ENCODE data around the gene CDKAL1. TPM values are rescaled to one million over a fixed set of nuclear protein-coding genes. Genes with fewer than 3 reads are reported as not detected.

Gene CDKAL1
- total and polyA plus RNA-seq, 11 donors: 3.2 to 14.3 (median 9.3) TPM

- H3K27ac ChIP-seq: no peak overlapping the region
- no peak overlapping the region for H3K4me3 ChIP-seq
- H3K9me3 ChIP-seq: no peaks in the 10 kb centered on the region
- H3K36me3 ChIP-seq: no peaks in the 10 kb centered on the region
- 96 to 100% (median 98%) methylated on average over 6 of the region's 6 CpGs for WGBS, 4 donors
- no peak for TF ChIP-seq POLR2A (IDR thresholded peaks at IDR 0.05)
- TF ChIP-seq, protein P1, sequence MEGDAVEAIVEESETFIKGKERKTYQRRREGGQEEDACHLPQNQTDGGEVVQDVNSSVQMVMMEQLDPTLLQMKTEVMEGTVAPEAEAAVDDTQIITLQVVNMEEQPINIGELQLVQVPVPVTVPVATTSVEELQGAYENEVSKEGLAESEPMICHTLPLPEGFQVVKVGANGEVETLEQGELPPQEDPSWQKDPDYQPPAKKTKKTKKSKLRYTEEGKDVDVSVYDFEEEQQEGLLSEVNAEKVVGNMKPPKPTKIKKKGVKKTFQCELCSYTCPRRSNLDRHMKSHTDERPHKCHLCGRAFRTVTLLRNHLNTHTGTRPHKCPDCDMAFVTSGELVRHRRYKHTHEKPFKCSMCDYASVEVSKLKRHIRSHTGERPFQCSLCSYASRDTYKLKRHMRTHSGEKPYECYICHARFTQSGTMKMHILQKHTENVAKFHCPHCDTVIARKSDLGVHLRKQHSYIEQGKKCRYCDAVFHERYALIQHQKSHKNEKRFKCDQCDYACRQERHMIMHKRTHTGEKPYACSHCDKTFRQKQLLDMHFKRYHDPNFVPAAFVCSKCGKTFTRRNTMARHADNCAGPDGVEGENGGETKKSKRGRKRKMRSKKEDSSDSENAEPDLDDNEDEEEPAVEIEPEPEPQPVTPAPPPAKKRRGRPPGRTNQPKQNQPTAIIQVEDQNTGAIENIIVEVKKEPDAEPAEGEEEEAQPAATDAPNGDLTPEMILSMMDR (IDR thresholded peaks at IDR 0.05): no peak
- ATAC-seq (no peak), DNase-seq (no peak)
- H3K4me1 ChIP-seq: peaks cover 0 to 5% (median 0%) of the 10 kb centered on the region in 12 donors
- intact Hi-C loops (cut with DNase I): no loop called here
- no peaks in the 10 kb centered on the region for H3K27me3 ChIP-seq
Measured at GRCh38 chr6:20835315-20836010, 301.2 kb downstream of the CDKAL1 start.

GRCh38 chr6:20837189-20837588 lies 302.9 kb downstream of the CDKAL1 start:
- no peaks in the 10 kb centered on the region for H3K9me3 ChIP-seq
- TF ChIP-seq, protein P1 (IDR thresholded peaks at IDR 0.05): no peak
- H3K36me3 ChIP-seq: no peaks in the 10 kb centered on the region
- H3K4me1 ChIP-seq: peaks cover 0 to 7% (median 0%) of the 10 kb centered on the region in 12 donors
- DNase-seq (no peak), ATAC-seq (no peak)
- intact Hi-C loops (cut with DNase I): no loop called here
- H3K27ac ChIP-seq: no peak overlapping the region
- 80 to 89% (median 87%) methylated on average over 2 of the region's 2 CpGs for WGBS, 4 donors
- H3K27me3 ChIP-seq: no peaks in the 10 kb centered on the region
- no peak overlapping the region for H3K4me3 ChIP-seq

- no peak for ATAC-seq
- H3K27ac ChIP-seq: no peak overlapping the region
- intact Hi-C loops (cut with DNase I): no loop called here
- peaks cover 0 to 7% (median 0%) of the 10 kb centered on the region in 12 donors for H3K4me1 ChIP-seq
- H3K27me3 ChIP-seq: no peaks in the 10 kb centered on the region
- no peak for DNase-seq
- no peak overlapping the region for H3K4me3 ChIP-seq
- TF ChIP-seq, protein P1 (IDR thresholded peaks at IDR 0.05): no peak
- no peak for TF ChIP-seq POLR2A (IDR thresholded peaks at IDR 0.05)
- H3K9me3 ChIP-seq: no peaks in the 10 kb centered on the region
- WGBS, 4 donors: 81 to 95% (median 88%) methylated on average over 3 of the region's 3 CpGs
- no peaks in the 10 kb centered on the region for H3K36me3 ChIP-seq
Measured at GRCh38 chr6:20838113-20838512, 303.9 kb downstream of the CDKAL1 start.

GRCh38 chr6:20839630-20840029 lies 305.4 kb downstream of the CDKAL1 start:
- 91 to 96% (median 95%) methylated on average over 2 of the region's 2 CpGs for WGBS, 4 donors
- Histone ChIP-seq H3K9me3 (no peaks in the 10 kb centered on the region), H3K27ac (no peak overlapping the region), H3K4me1 (peaks cover 0 to 7% (median 0%) of the 10 kb centered on the region in 12 donors), H3K4me3 (no peak overlapping the region), H3K27me3 (no peaks in the 10 kb centered on the region), H3K36me3 (no peaks in the 10 kb centered on the region)
- ATAC-seq (no peak), DNase-seq (no peak)
- no peak for TF ChIP-seq POLR2A (IDR thresholded peaks at IDR 0.05)
- TF ChIP-seq, protein P1 (IDR thresholded peaks at IDR 0.05): no peak
- intact Hi-C loops (cut with DNase I): no loop called here
